Esophagus muscularis mucosa (tissue), 4 donors: Measurements from ENCODE around the gene ZBTB18. TPM values are rescaled to one million over a fixed set of nuclear protein-coding genes. Genes with fewer than 3 reads are reported as not detected.

Experiments
- DNase-seq: peaks from one replicate; pipeline ENCODE4 v3.0.0-alpha.2; 2017; ENCODE audit errors: extremely low spot score
- H3K27ac ChIP-seq, 4 donors: fragments of 200-600 bp; sonication (generic); replicated peaks in 1 of 4; 1 replicate in 3 of 4; 2 replicates in 1 of 4; pipeline ENCODE4 v1.5.1; 2016 to 2019; ENCODE audit warnings: mild to moderate bottlenecking in 1 of 4
- H3K27me3 ChIP-seq, 4 donors: fragments of 200-600 bp; sonication (generic); one replicate each; pipeline versions ENCODE4 v1.5.1 to v1.6.0; 2016 to 2019
- H3K36me3 ChIP-seq, 4 donors: fragments of 200-600 bp; sonication (generic); one replicate each; pipeline ENCODE4 v1.5.1; 2016 to 2019
- H3K4me1 ChIP-seq, 4 donors: fragments of 200-600 bp; sonication (generic); one replicate each; pipeline ENCODE4 v1.5.1; 2016 to 2019
- H3K4me3 ChIP-seq, 4 donors: fragments of 200-600 bp; sonication (generic); 1 replicate in 2 of 4; 2 replicates in 2 of 4; pipeline ENCODE4 v1.5.1; 2016 to 2019; ENCODE audit warnings: mild to moderate bottlenecking in 4 of 4, moderate library complexity in 1 of 4
- H3K9me3 ChIP-seq, 4 donors: fragments of 200-600 bp; sonication (generic); 1 replicate in 3 of 4; 2 replicates in 1 of 4; pipeline ENCODE4 v1.5.1; 2016 to 2019
- CTCF ChIP-seq, 3 experiments: fragments of 200-600 bp in 2 of 3; fragments of 450-650 bp in 1 of 3; sonication (generic) in 2 of 3; IDR thresholded peaks; one replicate each; pipeline ENCODE4 v1.5.1; 2017 to 2019; ENCODE audit warnings: antibody characterized with exemption in 3 of 3, mild to moderate bottlenecking in 2 of 3, moderate library complexity in 1 of 3
- EP300 ChIP-seq: sonication (generic); formaldehyde crosslinking; IDR thresholded peaks from one replicate; pipeline ENCODE4 v1.6.1; 2017; ENCODE audit warnings: antibody characterized with exemption
- POLR2A ChIP-seq: fragments of 450-650 bp; IDR thresholded peaks from one replicate; pipeline ENCODE4 v1.6.1; 2017; ENCODE audit warnings: antibody characterized with exemption, moderate library complexity, mild to moderate bottlenecking, low read depth
- POLR2AphosphoS5 ChIP-seq, 2 donors: sonication (generic); formaldehyde crosslinking; IDR thresholded peaks; one replicate each; pipeline ENCODE4 v1.6.1; 2017; ENCODE audit warnings: antibody characterized with exemption in 2 of 2
- WGBS: methylation state at CpG from one replicate; pipeline ENCODE4 v1.1.5; 2018; 5-methylcytosine and 5-hydroxymethylcytosine counted together
- intact Hi-C: fragments of 100-400 bp; cut with DNase I; formaldehyde crosslinking; loops from one replicate; pipeline ENCODE4 v1.15.1; 2023
- total RNA-seq, 4 donors: library from RNA; depleted of rRNA; stranded (reverse); fragments of >200 nt; gene quantifications; one replicate each; pipeline versions ENCODE4 v1.1.0 to v1.2.1, GENCODE V29; 2016

ZBTB18 gene
- total RNA-seq, 4 donors from 2014 or later, result 15.0 to 23.7 (median 18.2) TPM

GRCh38 chr1:244010191-244010590 lies 40.9 kb upstream of the ZBTB18 start:
- H3K4me3 ChIP-seq, result no peak overlapping the region
- peaks cover 0 to 5% (median 0%) of the 10 kb centered on the region in 4 donors for H3K27me3 ChIP-seq
- no peaks in the 10 kb centered on the region for H3K9me3 ChIP-seq
- H3K36me3 ChIP-seq, result no peaks in the 10 kb centered on the region
- no peak overlapping the region for H3K27ac ChIP-seq
- no peaks in the 10 kb centered on the region for H3K4me1 ChIP-seq
- 95% methylated on average over 4 of the region's 6 CpGs for WGBS
- DNase-seq, result no peak
- intact Hi-C loops, result no loop called here
- TF ChIP-seq POLR2AphosphoS5 (IDR thresholded peaks at IDR 0.05) (no peak), CTCF (IDR thresholded peaks at IDR 0.05) (no peak)

GRCh38 chr1:244010703-244011123 lies 40.4 kb upstream of the ZBTB18 start:
- intact Hi-C loops, result no loop called here
- WGBS, result 59% methylated on average over 2 of the region's 2 CpGs

GRCh38 chr1:244011271-244011670 lies 39.8 kb upstream of the ZBTB18 start:
- TF ChIP-seq POLR2A (no peak), CTCF (IDR thresholded peaks at IDR 0.05) (no peak), POLR2AphosphoS5 (IDR thresholded peaks at IDR 0.05) (no peak), EP300 (no peak)
- 56% methylated on average over 2 of the region's 2 CpGs for WGBS
- Histone ChIP-seq H3K9me3 (no peaks in the 10 kb centered on the region), H3K27ac (no peak overlapping the region), H3K4me3 (no peak overlapping the region), H3K4me1 (no peaks in the 10 kb centered on the region), H3K27me3 (peaks cover 0 to 5% (median 0%) of the 10 kb centered on the region in 4 donors), H3K36me3 (no peaks in the 10 kb centered on the region)
- intact Hi-C loops, result no loop called here
- DNase-seq, result no peak

More at GRCh38 chr1:244010703-244011123, 40.4 kb upstream of the ZBTB18 start:
- H3K36me3 ChIP-seq, result no peaks in the 10 kb centered on the region
- peaks cover 0 to 5% (median 0%) of the 10 kb centered on the region in 4 donors for H3K27me3 ChIP-seq
- TF ChIP-seq EP300, result no peak
- no peak for TF ChIP-seq CTCF (IDR thresholded peaks at IDR 0.05)
- no peak for TF ChIP-seq POLR2AphosphoS5 (IDR thresholded peaks at IDR 0.05)
- TF ChIP-seq POLR2A, result no peak
- no peaks in the 10 kb centered on the region for H3K4me1 ChIP-seq
- H3K9me3 ChIP-seq, result no peaks in the 10 kb centered on the region
- H3K4me3 ChIP-seq, result no peak overlapping the region
- DNase-seq, result no peak
- H3K27ac ChIP-seq, result no peak overlapping the region

GRCh38 chr1:244011786-244012185 lies 39.3 kb upstream of the ZBTB18 start:
- H3K36me3 ChIP-seq, result no peaks in the 10 kb centered on the region
- no peak overlapping the region for H3K4me3 ChIP-seq
- no peaks in the 10 kb centered on the region for H3K4me1 ChIP-seq
- H3K27ac ChIP-seq, result no peak overlapping the region
- no peaks in the 10 kb centered on the region for H3K9me3 ChIP-seq
- DNase-seq, result no peak
- H3K27me3 ChIP-seq, result peaks cover 0 to 5% (median 0%) of the 10 kb centered on the region in 4 donors
- WGBS, result 66% methylated on average over 6 of the region's 6 CpGs
- TF ChIP-seq EP300, result no peak
- TF ChIP-seq POLR2A, result no peak
- no peak for TF ChIP-seq POLR2AphosphoS5 (IDR thresholded peaks at IDR 0.05)
- no peak for TF ChIP-seq CTCF (IDR thresholded peaks at IDR 0.05)
- intact Hi-C loops, result no loop called here

GRCh38 chr1:244012202-244012601 lies 38.9 kb upstream of the ZBTB18 start:
- no peaks in the 10 kb centered on the region for H3K9me3 ChIP-seq
- WGBS, result 64% methylated on average over 8 of the region's 8 CpGs
- DNase-seq, result no peak
- TF ChIP-seq POLR2A (no peak), CTCF (IDR thresholded peaks at IDR 0.05) (no peak), POLR2AphosphoS5 (IDR thresholded peaks at IDR 0.05) (no peak), EP300 (no peak)
- H3K4me3 ChIP-seq, result no peak overlapping the region
- no peak overlapping the region for H3K27ac ChIP-seq
- no peaks in the 10 kb centered on the region for H3K36me3 ChIP-seq
- intact Hi-C loops, result no loop called here
- no peaks in the 10 kb centered on the region for H3K4me1 ChIP-seq
- H3K27me3 ChIP-seq, result peaks cover 0 to 5% (median 0%) of the 10 kb centered on the region in 4 donors
